HG03565 (cell line): ENCODE measurements around the gene ST3GAL5.

ENCODE experiments used
- ATAC-seq: cut with Tn5 transposase; IDR thresholded peaks from one replicate; pipeline ENCODE4 v1.9.1; 2021; ENCODE audit warnings: mild to moderate bottlenecking, moderate library complexity; ENCODE audit not compliant: unreplicated experiment

The ST3GAL5 gene

DNA sequence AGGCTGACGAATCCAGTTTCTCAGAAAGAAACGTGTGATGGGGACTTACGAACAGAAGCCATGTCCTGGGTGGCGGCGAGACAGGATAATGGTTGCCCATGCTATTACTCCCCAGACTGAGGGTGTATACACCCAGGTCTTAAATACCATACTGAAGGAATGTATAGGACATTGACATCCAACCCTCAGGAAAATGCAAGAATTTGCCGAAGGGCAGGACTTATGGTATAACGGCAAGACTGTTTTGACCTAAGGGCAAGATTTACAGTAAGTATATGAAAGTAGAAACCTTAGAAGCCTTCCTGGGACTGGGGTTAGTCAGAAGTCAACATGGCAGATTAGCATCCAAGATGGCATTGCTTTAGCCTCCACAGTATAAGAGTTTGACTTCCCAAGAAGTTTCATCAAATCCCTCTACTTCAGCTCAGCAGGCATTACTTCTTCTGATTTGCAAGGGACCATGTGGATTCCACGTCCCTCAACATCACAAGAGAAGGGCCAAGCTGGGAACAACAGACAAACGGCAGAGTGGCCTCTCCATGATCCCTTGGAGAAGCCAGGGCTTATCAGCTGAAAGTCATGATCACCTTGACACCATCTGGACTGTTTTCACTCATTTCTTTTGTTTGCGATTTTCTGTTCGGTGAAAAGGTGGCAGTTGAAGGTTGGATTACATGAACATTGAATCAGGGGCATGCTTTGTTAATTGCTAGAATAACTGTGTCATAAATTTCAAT is 21.1 kb downstream of the ST3GAL5 start:
- ATAC-seq: no peak

GRCh38 chr2:85867121-85867520 is 21.7 kb downstream of the ST3GAL5 start:
- no peak for ATAC-seq

GRCh38 chr2:85866165-85866659 is 22.6 kb downstream of the ST3GAL5 start:
- ATAC-seq: no peak

DNA sequence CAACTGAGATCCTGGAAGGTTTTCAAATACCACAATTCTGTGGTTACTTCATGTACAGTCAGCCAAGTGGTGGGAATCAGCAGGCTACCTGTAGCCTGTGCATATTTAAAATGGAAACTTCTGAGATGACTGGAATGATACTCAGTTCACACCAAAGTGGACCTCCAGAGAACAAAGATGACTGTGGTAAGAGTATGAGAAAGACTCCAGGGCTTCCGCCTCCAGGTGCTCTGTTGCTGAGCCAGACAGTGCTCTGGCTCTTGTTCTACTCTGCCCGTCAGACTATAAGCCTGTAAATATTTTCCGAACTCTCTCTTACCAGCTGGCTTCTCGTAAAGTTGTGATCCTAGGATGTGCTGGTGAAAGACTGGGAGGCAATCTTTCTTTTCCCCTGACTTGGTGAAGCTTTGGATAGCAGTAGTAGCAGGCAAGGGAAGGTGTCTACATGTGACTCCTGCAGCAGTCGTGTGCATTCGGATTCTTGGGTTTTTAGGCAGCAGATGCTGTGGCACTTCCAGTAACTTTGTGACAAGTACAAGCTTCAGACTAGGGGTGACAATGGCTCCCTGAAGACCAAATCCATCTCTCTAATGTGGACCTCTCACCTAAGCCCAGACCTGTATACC is 23.1 kb downstream of the ST3GAL5 start:
- ATAC-seq: peak; percentile 75

DNA sequence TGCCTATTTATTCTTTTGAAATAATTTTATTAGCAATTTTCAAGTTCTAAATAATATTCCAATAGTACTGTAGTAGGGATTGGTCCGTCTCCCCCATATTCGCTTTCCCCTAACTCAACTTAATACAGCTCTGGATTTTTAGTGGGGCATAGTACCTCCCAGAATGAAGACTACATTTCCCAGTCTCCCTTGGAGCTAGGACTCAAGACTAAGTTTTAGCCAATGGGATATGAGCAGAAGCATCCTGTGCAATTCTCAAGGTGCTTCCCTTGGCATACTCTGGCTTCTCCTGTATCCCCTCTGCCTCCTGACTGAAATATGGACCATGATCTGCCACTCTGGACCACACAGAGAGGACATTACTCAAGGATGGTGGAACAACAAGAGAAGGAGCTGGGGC is 24.1 kb downstream of the ST3GAL5 start:
- ATAC-seq: no peak

GRCh38 chr2:85862426-85862825 is 26.4 kb downstream of the ST3GAL5 start:
- no peak for ATAC-seq

GRCh38 chr2:85861650-85862049 is 27.1 kb downstream of the ST3GAL5 start:
- ATAC-seq: no peak

GRCh38 chr2:85861180-85861579 is 27.6 kb downstream of the ST3GAL5 start:
- no peak for ATAC-seq

GRCh38 chr2:85858841-85859240 is 29.9 kb downstream of the ST3GAL5 start:
- no peak for ATAC-seq

GRCh38 chr2:85854897-85855296 is 33.9 kb downstream of the ST3GAL5 start:
- ATAC-seq: no peak

GRCh38 chr2:85854166-85854509 is 34.7 kb downstream of the ST3GAL5 start:
- ATAC-seq: no peak

DNA sequence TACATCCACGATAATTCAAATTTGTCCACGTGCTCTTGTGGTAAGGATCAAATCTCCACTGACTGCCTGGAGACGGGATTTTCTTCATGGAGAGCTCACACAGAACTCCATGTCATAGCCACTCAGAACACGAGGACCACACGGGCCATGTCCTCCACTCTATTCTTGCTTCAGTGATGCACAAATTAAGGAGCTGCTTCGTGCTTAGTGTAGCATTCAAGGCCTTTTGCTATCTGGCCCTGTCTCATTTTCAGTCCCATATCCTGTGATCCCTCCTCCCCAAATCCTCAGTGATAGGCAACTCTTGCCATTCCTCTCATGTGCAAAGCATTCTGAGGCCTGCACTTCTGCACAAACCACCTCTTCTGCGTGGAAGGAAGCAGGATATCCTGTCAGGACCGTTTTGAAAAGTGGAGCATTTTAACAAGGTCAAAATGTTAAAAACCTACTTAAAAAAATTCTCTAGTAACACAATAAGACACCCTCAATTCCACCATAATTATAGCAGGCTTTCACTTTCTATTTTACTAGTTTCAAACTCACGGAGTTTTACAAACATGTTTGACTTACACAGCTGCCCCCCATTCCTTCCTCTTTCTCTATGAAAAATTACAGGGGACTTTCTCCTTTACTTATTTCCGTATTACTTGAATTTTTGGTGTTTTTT is 35.2 kb downstream of the ST3GAL5 start:
- peak; percentile 35 for ATAC-seq

- ATAC-seq: peak; percentile 59
These were observed 35.8 kb downstream of the ST3GAL5 start for GRCh38 chr2:85852937-85853498.

GRCh38 chr2:85852152-85852840 is 36.5 kb downstream of the ST3GAL5 start:
- no peak for ATAC-seq

DNA sequence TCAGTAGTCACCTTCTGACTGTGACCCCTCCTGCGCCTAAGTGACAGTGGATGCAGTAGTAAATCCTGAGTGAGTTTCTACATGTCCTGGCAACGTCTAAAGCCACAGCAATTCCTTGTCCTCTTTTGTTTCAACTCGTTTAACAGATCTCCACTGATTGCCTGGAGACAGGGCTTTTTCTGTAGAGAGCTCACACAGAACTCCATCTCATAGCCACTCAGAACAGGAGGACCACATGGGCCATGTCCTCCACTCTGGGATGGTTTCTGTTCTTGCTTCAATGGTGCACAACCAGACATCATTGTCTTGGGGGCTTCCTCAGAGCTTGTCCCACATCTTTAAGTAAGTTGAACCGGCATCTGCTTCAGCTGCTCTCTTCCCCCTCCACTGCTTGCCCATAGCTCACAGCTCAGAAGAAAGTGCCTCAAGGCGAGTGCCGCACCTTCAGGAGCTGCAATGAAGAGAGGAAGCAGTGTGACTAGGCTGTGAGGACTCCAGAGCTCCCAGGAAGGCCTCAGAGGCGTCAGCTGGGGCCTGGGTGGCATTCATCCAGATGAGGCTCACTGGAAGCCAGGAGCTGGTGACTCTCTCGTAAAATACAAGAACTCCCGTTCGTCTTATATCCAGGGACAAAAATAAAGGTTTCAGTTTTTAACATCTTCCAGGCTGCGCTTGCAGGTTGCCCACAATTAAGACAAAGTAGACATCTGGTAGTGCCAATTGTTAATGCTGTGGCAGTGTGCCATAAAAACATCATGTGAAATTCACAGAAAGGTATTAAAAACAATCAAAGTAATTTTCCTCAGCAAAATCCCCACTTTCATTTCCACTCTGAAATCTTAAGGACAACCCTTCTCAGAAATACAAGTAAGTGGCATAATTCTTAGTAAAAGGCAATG is 37.3 kb downstream of the ST3GAL5 start:
- no peak for ATAC-seq

GRCh38 chr2:85850451-85850850 is 38.3 kb downstream of the ST3GAL5 start:
- no peak for ATAC-seq

GRCh38 chr2:85847051-85847588 is 41.7 kb downstream of the ST3GAL5 start:
- no peak for ATAC-seq

DNA sequence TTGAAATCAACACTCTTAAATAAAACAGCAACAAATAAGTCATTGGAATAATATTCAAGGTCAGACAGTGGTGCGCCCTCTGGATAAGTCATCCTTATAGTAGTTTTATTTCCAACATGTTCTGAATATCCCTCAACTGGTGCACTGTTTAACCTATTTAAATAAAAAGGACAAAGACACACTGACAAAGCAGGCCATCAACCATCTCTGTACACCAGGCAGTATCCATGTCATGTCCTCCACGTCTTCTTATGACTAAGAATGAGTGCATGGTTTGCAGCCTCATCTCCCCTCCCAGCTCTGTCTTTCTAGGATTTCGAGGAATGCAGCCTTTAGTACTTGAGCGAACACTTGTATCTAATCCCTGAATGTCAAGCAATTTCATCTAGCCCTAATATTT is 42.4 kb downstream of the ST3GAL5 start:
- ATAC-seq: no peak

- ATAC-seq: no peak
These were observed 44.3 kb downstream of the ST3GAL5 start for GRCh38 chr2:85844486-85844885.

DNA sequence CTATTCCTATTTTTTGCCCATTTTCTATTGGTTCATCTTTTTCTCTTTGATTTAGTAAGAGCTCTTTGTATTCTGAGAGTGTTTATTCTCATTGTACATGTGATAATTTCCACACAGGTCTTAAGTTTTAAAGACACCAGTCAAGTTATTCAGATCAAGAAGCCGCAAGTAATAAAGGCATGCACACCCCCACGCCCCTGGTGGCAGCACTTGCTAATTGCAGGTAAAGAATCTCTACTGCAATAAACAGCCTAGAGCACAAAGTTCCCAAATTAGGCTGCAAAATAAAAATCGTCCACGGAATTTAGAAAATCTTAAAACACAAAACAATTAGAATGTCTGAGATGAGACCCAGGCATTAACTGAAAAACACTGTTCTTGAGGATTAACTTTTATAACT is 45.2 kb downstream of the ST3GAL5 start:
- ATAC-seq: no peak
